B cell (primary cell): Measurements from ENCODE around the gene DPYSL4.

ENCODE experiments used
- EZH2 ChIP-seq: IDR thresholded peaks from 2 replicates; pipeline ENCODE4 v1.6.1; 2012; ENCODE audit warnings: borderline replicate concordance, low read depth, mild to moderate bottlenecking, moderate library complexity, low read length; ENCODE audit not compliant: insufficient read depth, poor library complexity, severe bottlenecking
- TF ChIP-seq, protein P1 (sequence below): fragments of 200-600 bp; IDR thresholded peaks from one replicate; pipeline ENCODE4 v1.8.0; 2022; ENCODE audit warnings: antibody characterized with exemption, mild to moderate bottlenecking

- TF ChIP-seq EZH2 = no peak
- TF ChIP-seq, protein P1, sequence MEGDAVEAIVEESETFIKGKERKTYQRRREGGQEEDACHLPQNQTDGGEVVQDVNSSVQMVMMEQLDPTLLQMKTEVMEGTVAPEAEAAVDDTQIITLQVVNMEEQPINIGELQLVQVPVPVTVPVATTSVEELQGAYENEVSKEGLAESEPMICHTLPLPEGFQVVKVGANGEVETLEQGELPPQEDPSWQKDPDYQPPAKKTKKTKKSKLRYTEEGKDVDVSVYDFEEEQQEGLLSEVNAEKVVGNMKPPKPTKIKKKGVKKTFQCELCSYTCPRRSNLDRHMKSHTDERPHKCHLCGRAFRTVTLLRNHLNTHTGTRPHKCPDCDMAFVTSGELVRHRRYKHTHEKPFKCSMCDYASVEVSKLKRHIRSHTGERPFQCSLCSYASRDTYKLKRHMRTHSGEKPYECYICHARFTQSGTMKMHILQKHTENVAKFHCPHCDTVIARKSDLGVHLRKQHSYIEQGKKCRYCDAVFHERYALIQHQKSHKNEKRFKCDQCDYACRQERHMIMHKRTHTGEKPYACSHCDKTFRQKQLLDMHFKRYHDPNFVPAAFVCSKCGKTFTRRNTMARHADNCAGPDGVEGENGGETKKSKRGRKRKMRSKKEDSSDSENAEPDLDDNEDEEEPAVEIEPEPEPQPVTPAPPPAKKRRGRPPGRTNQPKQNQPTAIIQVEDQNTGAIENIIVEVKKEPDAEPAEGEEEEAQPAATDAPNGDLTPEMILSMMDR = no peak
These were observed 46.2 kb downstream of the DPYSL4 start for GRCh38 chr10:132232981-132233380.
